WTC11 (cell line): Measurements from ENCODE around the gene NUDCD3. TPM values are rescaled to one million over a fixed set of nuclear protein-coding genes. Genes with fewer than 3 reads are reported as not detected.

Experiments used
- ATAC-seq: fragments of 200-7000 bp; cut with Tn5 transposase; 2 replicates; pipeline ENCODE4 v1.10.0; 2021; ENCODE audit warnings: mild to moderate bottlenecking, moderate library complexity
- CTCF ChIA-PET: fragments of 300-600 bp; sonication (Branson Sonifier 250); formaldehyde crosslinking; loops from one replicate; lab custom pipeline; 2021; ENCODE audit warnings: antibody characterized with exemption; lab: Charles Lee
- POLR2A ChIA-PET: fragments of 350-600 bp; sonication (Branson Sonifier 250); formaldehyde crosslinking; loops from one replicate; lab custom pipeline; 2021; ENCODE audit warnings: antibody characterized with exemption; lab: Charles Lee
- DNase-seq: peaks from one replicate; pipeline ENCODE4 v3.0.0; 2021; ENCODE audit warnings: low spot score
- H3K27ac Mint-ChIP-seq: 2 replicates; pipeline ENCODE4 v1.8.0; 2021; ENCODE audit warnings: mixed read lengths
- H3K27me3 Mint-ChIP-seq: 2 replicates; pipeline ENCODE4 v1.8.0; 2021; ENCODE audit warnings: low read depth, mild to moderate bottlenecking, moderate library complexity, mixed read lengths
- H3K36me3 Mint-ChIP-seq: 2 replicates; pipeline ENCODE4 v1.8.0; 2021; ENCODE audit warnings: mixed read lengths
- H3K4me1 Mint-ChIP-seq: 2 replicates; pipeline ENCODE4 v1.8.0; 2022; ENCODE audit warnings: mixed read lengths
- H3K4me3 Mint-ChIP-seq: 2 replicates; pipeline ENCODE4 v1.8.0; 2021; ENCODE audit warnings: mild to moderate bottlenecking, moderate library complexity, mixed read lengths
- H3K9me3 Mint-ChIP-seq: 2 replicates; pipeline ENCODE4 v1.8.0; 2021; ENCODE audit warnings: mixed read lengths
- ATF1 ChIP-seq: sonication (generic); formaldehyde crosslinking; IDR thresholded peaks from 2 replicates; pipeline ENCODE4 v1.8.1; 2023; ENCODE audit warnings: mild to moderate bottlenecking, moderate library complexity, missing genetic modification reagents
- CREB1 ChIP-seq: sonication (generic); formaldehyde crosslinking; IDR thresholded peaks from 2 replicates; pipeline ENCODE4 v1.8.0; 2023; ENCODE audit warnings: mild to moderate bottlenecking, missing genetic modification reagents
- E2F1 ChIP-seq: sonication (generic); formaldehyde crosslinking; IDR thresholded peaks from 2 replicates; pipeline ENCODE4 v1.8.0; 2022; ENCODE audit warnings: mild to moderate bottlenecking, missing genetic modification reagents
- E2F4 ChIP-seq: sonication (generic); formaldehyde crosslinking; IDR thresholded peaks from 2 replicates; pipeline ENCODE4 v1.8.1; 2022; ENCODE audit warnings: low read depth, mild to moderate bottlenecking, moderate library complexity, missing genetic modification reagents, borderline replicate concordance
- ELF4 ChIP-seq: sonication (generic); formaldehyde crosslinking; IDR thresholded peaks from 2 replicates; pipeline ENCODE4 v1.8.1; 2022; ENCODE audit warnings: low read depth, mild to moderate bottlenecking, moderate library complexity, missing genetic modification reagents
- FOXJ3 ChIP-seq: sonication (generic); formaldehyde crosslinking; IDR thresholded peaks from 2 replicates; pipeline ENCODE4 v1.9.0; 2021; ENCODE audit warnings: missing genetic modification reagents, mild to moderate bottlenecking, borderline replicate concordance
- FOXK1 ChIP-seq: sonication (generic); formaldehyde crosslinking; IDR thresholded peaks from 2 replicates; pipeline ENCODE4 v1.8.0; 2022; ENCODE audit warnings: mild to moderate bottlenecking, moderate library complexity, missing genetic modification reagents
- HMGXB4 ChIP-seq: sonication (generic); formaldehyde crosslinking; IDR thresholded peaks from 2 replicates; pipeline ENCODE4 v1.8.1; 2023; ENCODE audit warnings: mild to moderate bottlenecking, moderate library complexity, missing genetic modification reagents
- IRF1 ChIP-seq: sonication (generic); formaldehyde crosslinking; IDR thresholded peaks from 2 replicates; pipeline ENCODE4 v1.8.0; 2023; ENCODE audit warnings: missing genetic modification reagents
- KAT7 ChIP-seq: sonication (generic); formaldehyde crosslinking; IDR thresholded peaks from 2 replicates; pipeline ENCODE4 v1.8.1; 2023; ENCODE audit warnings: missing genetic modification reagents, mild to moderate bottlenecking, borderline replicate concordance
- MXD4 ChIP-seq: fragments of 250-450 bp; sonication (Bioruptor Pico); IDR thresholded peaks from 2 replicates; pipeline ENCODE4 v1.8.0; 2021; ENCODE audit warnings: mild to moderate bottlenecking, moderate library complexity, borderline replicate concordance
- USF1 ChIP-seq: sonication (generic); formaldehyde crosslinking; IDR thresholded peaks from 2 replicates; pipeline ENCODE4 v1.8.0; 2022; ENCODE audit warnings: mild to moderate bottlenecking, missing genetic modification reagents
- ZSCAN18 ChIP-seq: fragments of 250-450 bp; sonication (Bioruptor Pico); IDR thresholded peaks from 2 replicates; pipeline ENCODE4 v2.1.2; 2022; ENCODE audit warnings: mild to moderate bottlenecking, moderate library complexity
- total RNA-seq: library from RNA; stranded (reverse); gene quantifications from 3 replicates; pipeline ENCODE4 v1.2.3, GENCODE V29; 2021
- TF ChIP-seq, protein P1 (sequence below): sonication (generic); formaldehyde crosslinking; IDR thresholded peaks from 2 replicates; pipeline ENCODE4 v1.8.1; 2022; ENCODE audit warnings: mild to moderate bottlenecking, missing genetic modification reagents, moderate library complexity, borderline replicate concordance
- TF ChIP-seq, protein P2 (sequence below): sonication (generic); formaldehyde crosslinking; IDR thresholded peaks from 2 replicates; pipeline ENCODE4 v1.8.0; 2023; ENCODE audit warnings: mild to moderate bottlenecking, missing genetic modification reagents

The NUDCD3 gene
- total RNA-seq, 1 experiment from 2014 or later = 71.8 TPM

- H3K27me3 Mint-ChIP-seq = peaks cover 22% of the 10 kb centered on the region
- H3K4me3 Mint-ChIP-seq = no peak overlapping the region
- TF ChIP-seq E2F4 (CRISPR knock-in tag) = no peak
- no peak for TF ChIP-seq KAT7 (CRISPR knock-in tag)
- TF ChIP-seq, protein P1, sequence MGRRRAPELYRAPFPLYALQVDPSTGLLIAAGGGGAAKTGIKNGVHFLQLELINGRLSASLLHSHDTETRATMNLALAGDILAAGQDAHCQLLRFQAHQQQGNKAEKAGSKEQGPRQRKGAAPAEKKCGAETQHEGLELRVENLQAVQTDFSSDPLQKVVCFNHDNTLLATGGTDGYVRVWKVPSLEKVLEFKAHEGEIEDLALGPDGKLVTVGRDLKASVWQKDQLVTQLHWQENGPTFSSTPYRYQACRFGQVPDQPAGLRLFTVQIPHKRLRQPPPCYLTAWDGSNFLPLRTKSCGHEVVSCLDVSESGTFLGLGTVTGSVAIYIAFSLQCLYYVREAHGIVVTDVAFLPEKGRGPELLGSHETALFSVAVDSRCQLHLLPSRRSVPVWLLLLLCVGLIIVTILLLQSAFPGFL (CRISPR knock-in tag) = no peak
- TF ChIP-seq HMGXB4 (CRISPR knock-in tag) = no peak
- TF ChIP-seq FOXK1 = no peak
- TF ChIP-seq ATF1 (CRISPR knock-in tag) = no peak
- TF ChIP-seq ELF4 (CRISPR knock-in tag) = no peak
- TF ChIP-seq CREB1 (CRISPR knock-in tag) = no peak
- no peak for TF ChIP-seq ZSCAN18 (CRISPR knock-in tag)
- TF ChIP-seq IRF1 (CRISPR knock-in tag) = no peak
- TF ChIP-seq FOXJ3 (CRISPR knock-in tag) = no peak
- no peak for TF ChIP-seq USF1 (CRISPR knock-in tag)
- TF ChIP-seq, protein P2, sequence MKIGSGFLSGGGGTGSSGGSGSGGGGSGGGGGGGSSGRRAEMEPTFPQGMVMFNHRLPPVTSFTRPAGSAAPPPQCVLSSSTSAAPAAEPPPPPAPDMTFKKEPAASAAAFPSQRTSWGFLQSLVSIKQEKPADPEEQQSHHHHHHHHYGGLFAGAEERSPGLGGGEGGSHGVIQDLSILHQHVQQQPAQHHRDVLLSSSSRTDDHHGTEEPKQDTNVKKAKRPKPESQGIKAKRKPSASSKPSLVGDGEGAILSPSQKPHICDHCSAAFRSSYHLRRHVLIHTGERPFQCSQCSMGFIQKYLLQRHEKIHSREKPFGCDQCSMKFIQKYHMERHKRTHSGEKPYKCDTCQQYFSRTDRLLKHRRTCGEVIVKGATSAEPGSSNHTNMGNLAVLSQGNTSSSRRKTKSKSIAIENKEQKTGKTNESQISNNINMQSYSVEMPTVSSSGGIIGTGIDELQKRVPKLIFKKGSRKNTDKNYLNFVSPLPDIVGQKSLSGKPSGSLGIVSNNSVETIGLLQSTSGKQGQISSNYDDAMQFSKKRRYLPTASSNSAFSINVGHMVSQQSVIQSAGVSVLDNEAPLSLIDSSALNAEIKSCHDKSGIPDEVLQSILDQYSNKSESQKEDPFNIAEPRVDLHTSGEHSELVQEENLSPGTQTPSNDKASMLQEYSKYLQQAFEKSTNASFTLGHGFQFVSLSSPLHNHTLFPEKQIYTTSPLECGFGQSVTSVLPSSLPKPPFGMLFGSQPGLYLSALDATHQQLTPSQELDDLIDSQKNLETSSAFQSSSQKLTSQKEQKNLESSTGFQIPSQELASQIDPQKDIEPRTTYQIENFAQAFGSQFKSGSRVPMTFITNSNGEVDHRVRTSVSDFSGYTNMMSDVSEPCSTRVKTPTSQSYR (CRISPR knock-in tag) = no peak
- TF ChIP-seq E2F1 = no peak
- TF ChIP-seq MXD4 (CRISPR knock-in tag) = no peak
- H3K4me1 Mint-ChIP-seq = peaks cover 16% of the 10 kb centered on the region
- DNase-seq (no peak), ATAC-seq (no peak)
- no peak overlapping the region for H3K27ac Mint-ChIP-seq
- peaks cover 6% of the 10 kb centered on the region; the same call in 1 of the 2 replicates for H3K9me3 Mint-ChIP-seq
- CTCF ChIA-PET = no interaction called here
- H3K36me3 Mint-ChIP-seq = no peaks in the 10 kb centered on the region
- POLR2A ChIA-PET = no interaction called here
These were observed 158.8 kb downstream of the NUDCD3 start for GRCh38 chr7:44331682-44332081.
